GM10266 (cell line): ENCODE data around the gene COL19A1.

ENCODE experiments used
- DNase-seq: peaks from one replicate; pipeline ENCODE4 v3.0.0; 2012; ENCODE audit errors: extremely low spot score
- CTCF ChIP-seq: IDR thresholded peaks from 2 replicates; pipeline ENCODE4 v1.5.1; 2012; ENCODE audit warnings: mild to moderate bottlenecking, low read depth; ENCODE audit not compliant: control insufficient read depth, insufficient read depth; ENCODE audit errors: missing control alignments

COL19A1 gene

GRCh38 chr6:69825904-69826303 lies 40.5 kb upstream of the COL19A1 start:
- DNase-seq = no peak
- TF ChIP-seq CTCF = no peak

- no peak for DNase-seq
- no peak for TF ChIP-seq CTCF
Measured at GRCh38 chr6:69827276-69827893, 39.0 kb upstream of the COL19A1 start.

GRCh38 chr6:69832558-69832957 lies 33.8 kb upstream of the COL19A1 start:
- DNase-seq = no peak
- no peak for TF ChIP-seq CTCF

- peak; percentile 25 for DNase-seq
- TF ChIP-seq CTCF = peak; percentile 85
Measured at GRCh38 chr6:69835414-69836179, 30.8 kb upstream of the COL19A1 start.

- no peak for TF ChIP-seq CTCF
- DNase-seq = no peak
Measured at GRCh38 chr6:69841862-69842261, 24.5 kb upstream of the COL19A1 start.

GRCh38 chr6:69843189-69843588 lies 23.2 kb upstream of the COL19A1 start:
- DNase-seq = no peak
- TF ChIP-seq CTCF = no peak

- TF ChIP-seq CTCF = no peak
- DNase-seq = no peak
Measured at GRCh38 chr6:69846312-69846711, 20.0 kb upstream of the COL19A1 start.
